Endothelial cell of umbilical vein (primary cell): ENCODE measurements around the gene KRT8. TPM values are rescaled to one million over a fixed set of nuclear protein-coding genes. Genes with fewer than 3 reads are reported as not detected.

Experiments used
- BruUV-seq: library from RNA; stranded (reverse); fragments of 400-500 nt; replicated peaks from 2 replicates; lab custom pipeline; 2021; lab: Mats Ljungman, UMichigan
- CTCF ChIA-PET: fragments of 300-600, 350-600 bp; sonication (Branson Sonifier 250); formaldehyde crosslinking; loops from one replicate; lab custom pipeline; 2021; ENCODE audit warnings: antibody characterized with exemption, inconsistent platforms; lab: Charles Lee
- POLR2A ChIA-PET: fragments of 300-600, 350-600 bp; sonication (Branson Sonifier 250); formaldehyde crosslinking; loops from one replicate; lab custom pipeline; 2021; ENCODE audit warnings: antibody characterized with exemption, inconsistent platforms; lab: Charles Lee
- DNase-seq: peaks from one replicate; pipeline ENCODE4 v3.0.0-alpha.2; 2011; ENCODE audit warnings: low read depth, low spot score
- FAIRE-seq: peaks from 2 replicates; lab custom pipeline; 2011; peaks lifted over from hg19 to GRCh38; lab: Jason Lieb, UNC
- H2AFZ ChIP-seq: 2 replicates; pipeline ENCODE4 v1.6.0; 2012; ENCODE audit warnings: low read depth, low read length, control low read depth, inconsistent platforms
- H3K27ac ChIP-seq: 2 replicates; pipeline ENCODE4 v1.5.1; 2011; ENCODE audit warnings: low read depth, mild to moderate bottlenecking, control low read depth, low read length, moderate library complexity; ENCODE audit not compliant: insufficient read depth
- H3K27me3 ChIP-seq, 2 experiments: 2 replicates each; pipeline versions ENCODE4 v1.6.0 to v1.6.1; 2011; ENCODE audit warnings: low read length in 2 of 2, mixed read lengths in 1 of 2; ENCODE audit not compliant: control insufficient read depth in 2 of 2, insufficient read depth in 2 of 2
- H3K36me3 ChIP-seq, 2 experiments: 2 replicates in 1 of 2; 3 replicates in 1 of 2; pipeline ENCODE4 v1.5.1; 2011; ENCODE audit warnings: low read length in 2 of 2, mild to moderate bottlenecking in 1 of 2, moderate library complexity in 1 of 2; ENCODE audit not compliant: control insufficient read depth in 2 of 2, insufficient read depth in 2 of 2; ENCODE audit errors: extremely low read depth in 1 of 2
- H3K4me1 ChIP-seq: 3 replicates; pipeline ENCODE4 v1.5.1; 2011; ENCODE audit warnings: mild to moderate bottlenecking, low read length; ENCODE audit not compliant: control insufficient read depth, insufficient read depth; ENCODE audit errors: extremely low read depth
- H3K4me2 ChIP-seq: 2 replicates; pipeline ENCODE4 v1.6.1; 2011; ENCODE audit warnings: low read length, control low read depth, mixed read lengths; ENCODE audit not compliant: insufficient read depth
- H3K4me3 ChIP-seq, 3 experiments: fragments of 200-600 bp in 1 of 3; sonication (generic), shearing (Covaris generic) in 1 of 3; replicated peaks in 1 of 3; 2 replicates each; pipeline ENCODE4 v1.5.1; 2011 to 2016; ENCODE audit warnings: control low read depth in 3 of 3, low read length in 3 of 3, mild to moderate bottlenecking in 2 of 3, inconsistent platforms in 1 of 3, low read depth in 1 of 3, moderate library complexity in 1 of 3; ENCODE audit not compliant: insufficient read depth in 1 of 3
- H3K79me2 ChIP-seq: 2 replicates; pipeline ENCODE4 v1.6.0; 2012; ENCODE audit warnings: low read length, inconsistent platforms; ENCODE audit not compliant: control insufficient read depth, insufficient read depth
- H3K9ac ChIP-seq: replicated peaks from 2 replicates; pipeline ENCODE3; 2011; ENCODE audit warnings: low read length, control low read depth; ENCODE audit not compliant: insufficient read depth; ENCODE audit errors: extremely low read depth
- H3K9me1 ChIP-seq: replicated peaks from 3 replicates; pipeline ENCODE4 v1.6.0; 2011; ENCODE audit warnings: mild to moderate bottlenecking, low read length; ENCODE audit not compliant: control insufficient read depth, insufficient read depth; ENCODE audit errors: extremely low read depth
- H3K9me3 ChIP-seq: replicated peaks from 2 replicates; pipeline ENCODE4 v1.5.1; 2012; ENCODE audit warnings: low read length, inconsistent platforms; ENCODE audit not compliant: control insufficient read depth, insufficient read depth
- H4K20me1 ChIP-seq: replicated peaks from 2 replicates; pipeline ENCODE3; 2011; ENCODE audit warnings: mild to moderate bottlenecking, low read length; ENCODE audit not compliant: control insufficient read depth, insufficient read depth; ENCODE audit errors: extremely low read depth
- EZH2 ChIP-seq: IDR thresholded peaks from 2 replicates; pipeline ENCODE4 v1.6.1; 2012; ENCODE audit warnings: borderline replicate concordance, low read depth, mild to moderate bottlenecking, moderate library complexity, low read length, inconsistent platforms; ENCODE audit not compliant: severe bottlenecking
- FOS ChIP-seq: IDR thresholded peaks from 2 replicates; pipeline ENCODE4 v1.6.1; 2011; ENCODE audit warnings: mild to moderate bottlenecking, low read length, moderate library complexity, borderline replicate concordance; ENCODE audit not compliant: insufficient read depth
- JUN ChIP-seq: IDR thresholded peaks from 2 replicates; pipeline ENCODE4 v1.6.1; 2011; ENCODE audit warnings: borderline replicate concordance, low read depth; ENCODE audit not compliant: insufficient read length, insufficient read depth
- dilution Hi-C: fragments of 300-500 bp; cut with MboI; formaldehyde crosslinking; loops from one replicate; pipeline ENCODE4 v1.15.0; 2019; ENCODE audit warnings: low sequenced_read_pairs; ENCODE audit not compliant: extremely low pct_ligation_motif_present
- intact Hi-C: fragments of 100-400 bp; cut with micrococcal nuclease; formaldehyde crosslinking; loops from one replicate; pipeline ENCODE4 v1.10.0; 2022
- polyA plus RNA-seq, 4 experiments: library from polyadenylated mRNA; depleted of rRNA in 3 of 4; stranded (reverse) in 3 of 4; unstranded in 1 of 4; fragments of >200 nt; gene quantifications; 2 replicates each; pipeline versions ENCODE4 v1.2.1 to v1.2.3, GENCODE V29; 2011 to 2012; ENCODE audit warnings: missing spikeins in 1 of 4
- total RNA-seq: library from RNA; stranded (reverse); gene quantifications from 2 replicates; pipeline ENCODE4 v1.2.3, GENCODE V29; 2021
- TF ChIP-seq, protein P1 (sequence below), 2 donors: IDR thresholded peaks; 1 replicate in 1 of 2; 2 replicates in 1 of 2; pipeline ENCODE4 v1.5.1; 2011; ENCODE audit warnings: low read length in 2 of 2, mild to moderate bottlenecking in 2 of 2, moderate library complexity in 2 of 2, control low read depth in 1 of 2, inconsistent platforms in 1 of 2, low read depth in 1 of 2; ENCODE audit not compliant: insufficient read depth in 1 of 2; ENCODE audit errors: extremely low read depth in 1 of 2

The KRT8 gene
- total and polyA plus RNA-seq, 2 donors (not counting 3 experiments of a cell fraction or from before 2014, with no cell fraction given): 23.5 to 31.7 TPM

GRCh38 chr12:52871291-52872039 is 33.4 kb downstream of the KRT8 start:
- Histone ChIP-seq H3K9me1 (no peaks in the 10 kb centered on the region), H3K9ac (no peak overlapping the region), H4K20me1 (no peaks in the 10 kb centered on the region), H3K27ac (no peak overlapping the region), H3K4me3 (no peak overlapping the region), H3K36me3 (no peaks in the 10 kb centered on the region), H3K4me2 (no peak overlapping the region), H3K9me3 (no peaks in the 10 kb centered on the region), H3K27me3 (no peaks in the 10 kb centered on the region), H3K4me1 (peaks cover 12% of the 10 kb centered on the region), H2AFZ (no peak overlapping the region), H3K79me2 (no peaks in the 10 kb centered on the region)
- FAIRE-seq (no peak), DNase-seq (no peak)
- CTCF ChIA-PET: interaction anchor here (0.7 to 7.8 kb wide), 21 partner anchors 9 to 846 kb away, joined by 3 to 120 read pairs (median 6); no protein-coding TSS in a partner anchor
- dilution Hi-C loops (no loop called here), intact Hi-C loops (loop anchor here (5.0 to 10.0 kb wide), 2 partner anchors 479 to 657 kb away; no protein-coding TSS in a partner anchor)
- POLR2A ChIA-PET: no interaction called here
- BruUV-seq: no TSS peak
- TF ChIP-seq EZH2 (no peak), FOS (peak; percentile 23)

DNA sequence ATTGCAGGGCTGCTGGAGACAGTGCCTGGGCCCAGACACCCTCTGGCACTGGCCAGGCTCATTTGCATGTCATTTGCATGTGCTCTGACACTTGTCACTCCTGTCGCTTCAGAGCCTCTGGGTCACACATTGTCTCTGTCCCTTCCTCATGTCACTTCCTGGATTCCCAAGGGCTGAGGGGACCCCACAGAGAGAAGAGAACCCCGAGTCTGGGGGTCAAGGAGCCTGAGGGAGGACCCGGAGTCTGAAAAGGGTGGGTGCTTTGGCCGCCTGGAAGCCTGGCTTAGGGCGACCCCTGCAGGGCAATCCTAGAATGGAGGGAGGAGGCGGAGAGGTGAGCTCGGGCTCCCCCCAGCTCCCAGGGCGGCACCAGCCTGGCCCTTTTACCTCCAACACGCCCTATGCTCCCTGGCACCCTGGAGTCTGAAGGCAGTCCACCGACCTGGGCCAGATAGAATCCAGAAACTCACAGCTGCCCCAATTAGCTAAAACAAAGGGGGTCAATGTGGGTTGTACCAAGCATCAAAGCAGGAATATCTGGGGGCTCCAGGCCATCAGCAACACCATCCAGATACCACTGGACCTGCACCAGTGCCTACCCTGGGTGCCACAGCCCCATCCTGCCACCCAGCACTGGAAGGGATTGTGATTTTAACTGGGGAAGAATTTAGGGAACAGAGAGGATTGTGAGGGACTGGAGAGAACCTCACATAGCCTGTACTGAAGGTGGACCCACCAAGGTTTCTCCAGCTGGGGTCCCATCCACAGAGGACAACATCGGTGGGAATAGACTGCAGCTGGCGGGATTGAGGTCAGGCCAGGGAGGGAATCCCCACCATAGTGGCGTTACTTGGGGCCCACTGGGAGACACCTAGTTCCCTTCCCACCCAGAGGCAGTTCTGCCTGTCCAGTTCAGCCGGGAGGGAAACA is 34.2 kb downstream of the KRT8 start:
- Histone ChIP-seq H3K9me3 (no peaks in the 10 kb centered on the region), H3K79me2 (no peaks in the 10 kb centered on the region), H3K4me3 (no peak overlapping the region), H4K20me1 (no peaks in the 10 kb centered on the region), H3K9ac (no peak overlapping the region), H3K4me2 (no peak overlapping the region), H3K9me1 (no peaks in the 10 kb centered on the region), H3K27me3 (no peaks in the 10 kb centered on the region), H3K27ac (no peak overlapping the region), H3K36me3 (no peaks in the 10 kb centered on the region), H2AFZ (no peak overlapping the region), H3K4me1 (peaks cover 12% of the 10 kb centered on the region)
- FAIRE-seq (peak; percentile 78), DNase-seq (peak; percentile 32)
- dilution Hi-C loops: no loop called here
- no TSS peak for BruUV-seq
- ChIA-PET CTCF (interaction anchor here (0.6 to 7.8 kb wide), 63 partner anchors 9 to 845 kb away, joined by 3 to 120 read pairs (median 4); partner anchors contain the start of genes EIF4B and KRT74), POLR2A (interaction anchor here (0.6 kb wide), 1 partner anchor 9 kb away, joined by 4 read pairs; no protein-coding TSS in a partner anchor)
- TF ChIP-seq, protein P1, sequence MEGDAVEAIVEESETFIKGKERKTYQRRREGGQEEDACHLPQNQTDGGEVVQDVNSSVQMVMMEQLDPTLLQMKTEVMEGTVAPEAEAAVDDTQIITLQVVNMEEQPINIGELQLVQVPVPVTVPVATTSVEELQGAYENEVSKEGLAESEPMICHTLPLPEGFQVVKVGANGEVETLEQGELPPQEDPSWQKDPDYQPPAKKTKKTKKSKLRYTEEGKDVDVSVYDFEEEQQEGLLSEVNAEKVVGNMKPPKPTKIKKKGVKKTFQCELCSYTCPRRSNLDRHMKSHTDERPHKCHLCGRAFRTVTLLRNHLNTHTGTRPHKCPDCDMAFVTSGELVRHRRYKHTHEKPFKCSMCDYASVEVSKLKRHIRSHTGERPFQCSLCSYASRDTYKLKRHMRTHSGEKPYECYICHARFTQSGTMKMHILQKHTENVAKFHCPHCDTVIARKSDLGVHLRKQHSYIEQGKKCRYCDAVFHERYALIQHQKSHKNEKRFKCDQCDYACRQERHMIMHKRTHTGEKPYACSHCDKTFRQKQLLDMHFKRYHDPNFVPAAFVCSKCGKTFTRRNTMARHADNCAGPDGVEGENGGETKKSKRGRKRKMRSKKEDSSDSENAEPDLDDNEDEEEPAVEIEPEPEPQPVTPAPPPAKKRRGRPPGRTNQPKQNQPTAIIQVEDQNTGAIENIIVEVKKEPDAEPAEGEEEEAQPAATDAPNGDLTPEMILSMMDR (IDR thresholded peaks at IDR 0.05; ENCODE audit: extremely low read depth in 1 of 2, insufficient read depth in 1 of 2, low read depth in 1 of 2, low read length in 2 of 2): peak; percentile 79 to 82
- no peak for TF ChIP-seq JUN
- intact Hi-C loops: loop anchor here (1.0 to 10.0 kb wide), 3 partner anchors 287 to 656 kb away; no protein-coding TSS in a partner anchor
